Measurements from ENCODE around the gene HS3ST5.

- TF ChIP-seq REST (IDR thresholded peaks at IDR 0.05; ENCODE audit: insufficient read depth in 1 of 2, low read depth in 2 of 2, low read length in 2 of 2): no peak
- TF ChIP-seq POLR2AphosphoS5 (IDR thresholded peaks at IDR 0.05; ENCODE audit: low read depth, low read length): no peak
- TF ChIP-seq SIN3A (IDR thresholded peaks at IDR 0.05; ENCODE audit: borderline replicate concordance, insufficient read depth, low read length): no peak
Observed at GRCh38 chr6:114119056-114119455, 223.8 kb downstream of the HS3ST5 start.

Measured in PFSK-1 (cell line).